Liver (tissue), 3 donors: ENCODE measurements around the gene DOCK11.

Source experiments
- FOXA1 ChIP-seq: IDR thresholded peaks from 2 replicates; pipeline ENCODE4 v1.6.1; 2016; ENCODE audit warnings: antibody characterized with exemption
- HNF4A ChIP-seq, 2 donors: conservative IDR thresholded peaks; 2 replicates each; pipeline ENCODE4 v1.6.1; 2016; ENCODE audit warnings: antibody characterized with exemption in 2 of 2, mild to moderate bottlenecking in 2 of 2
- NR2F2 ChIP-seq: IDR thresholded peaks from 2 replicates; pipeline ENCODE4 v1.6.1; 2016; ENCODE audit warnings: antibody characterized with exemption
- RAD21 ChIP-seq, 2 donors: IDR thresholded peaks; 2 replicates each; pipeline ENCODE4 v1.6.1; 2016; ENCODE audit warnings: antibody characterized with exemption in 2 of 2, mild to moderate bottlenecking in 2 of 2
- SP1 ChIP-seq: IDR thresholded peaks from 2 replicates; pipeline ENCODE4 v1.6.1; 2018; ENCODE audit warnings: antibody characterized with exemption, mild to moderate bottlenecking
- YY1 ChIP-seq: IDR thresholded peaks from 2 replicates; pipeline ENCODE4 v1.6.1; 2016; ENCODE audit warnings: antibody characterized with exemption, mild to moderate bottlenecking
- TF ChIP-seq, protein P1 (sequence below): fragments of 150-350 bp; IDR thresholded peaks from 2 replicates; pipeline ENCODE4 v1.5.1; 2017; ENCODE audit warnings: improper control_type of control experiment, low read depth, low read length; ENCODE audit not compliant: missing input control
- TF ChIP-seq, protein P2 (sequence below): IDR thresholded peaks from 2 replicates; pipeline ENCODE4 v1.6.1; 2016; ENCODE audit warnings: antibody characterized with exemption
- TF ChIP-seq, protein P3 (sequence below): IDR thresholded peaks from 2 replicates; pipeline ENCODE4 v1.6.1; 2016; ENCODE audit warnings: antibody characterized with exemption, mild to moderate bottlenecking
- donor health status: healthy.
- donor health status: healthy.

DNA sequence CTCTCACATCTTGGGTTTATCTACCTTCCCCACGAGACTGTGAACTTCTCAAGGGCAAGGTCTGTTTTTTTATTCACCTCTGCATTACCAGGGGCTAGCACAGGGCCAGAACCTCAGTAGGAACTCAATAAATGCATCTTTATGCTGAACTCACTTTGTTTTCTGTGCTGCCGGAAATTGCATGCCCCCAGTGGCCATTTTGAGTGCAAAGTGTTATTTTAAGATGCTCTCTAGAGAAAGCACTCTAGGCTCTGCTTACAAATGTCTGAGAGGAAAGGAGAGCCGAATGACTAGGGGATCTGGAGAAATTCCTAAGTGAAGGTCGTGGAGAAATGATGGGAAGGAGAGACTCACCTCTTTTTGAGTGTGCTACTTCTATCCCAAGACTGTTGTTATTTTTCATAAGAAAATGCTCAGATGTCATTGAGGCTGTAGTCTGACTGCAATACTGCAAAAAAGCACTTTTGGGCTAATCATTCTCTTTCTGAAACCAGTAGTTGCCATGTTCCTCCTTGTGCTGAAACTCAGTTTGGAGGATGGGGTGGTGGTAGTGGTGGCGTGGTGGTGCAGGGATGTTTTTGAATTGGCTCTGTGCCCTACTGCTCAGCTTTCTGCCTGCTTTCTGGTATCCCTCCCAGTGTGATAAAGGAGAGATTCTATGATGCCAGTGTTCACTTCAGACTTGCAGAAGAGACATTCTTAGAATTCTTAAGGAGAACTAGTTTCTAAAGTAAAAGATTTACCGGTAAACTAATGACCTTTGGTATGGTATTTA lies 41.3 kb downstream of the DOCK11 start:
- TF ChIP-seq, protein P1, sequence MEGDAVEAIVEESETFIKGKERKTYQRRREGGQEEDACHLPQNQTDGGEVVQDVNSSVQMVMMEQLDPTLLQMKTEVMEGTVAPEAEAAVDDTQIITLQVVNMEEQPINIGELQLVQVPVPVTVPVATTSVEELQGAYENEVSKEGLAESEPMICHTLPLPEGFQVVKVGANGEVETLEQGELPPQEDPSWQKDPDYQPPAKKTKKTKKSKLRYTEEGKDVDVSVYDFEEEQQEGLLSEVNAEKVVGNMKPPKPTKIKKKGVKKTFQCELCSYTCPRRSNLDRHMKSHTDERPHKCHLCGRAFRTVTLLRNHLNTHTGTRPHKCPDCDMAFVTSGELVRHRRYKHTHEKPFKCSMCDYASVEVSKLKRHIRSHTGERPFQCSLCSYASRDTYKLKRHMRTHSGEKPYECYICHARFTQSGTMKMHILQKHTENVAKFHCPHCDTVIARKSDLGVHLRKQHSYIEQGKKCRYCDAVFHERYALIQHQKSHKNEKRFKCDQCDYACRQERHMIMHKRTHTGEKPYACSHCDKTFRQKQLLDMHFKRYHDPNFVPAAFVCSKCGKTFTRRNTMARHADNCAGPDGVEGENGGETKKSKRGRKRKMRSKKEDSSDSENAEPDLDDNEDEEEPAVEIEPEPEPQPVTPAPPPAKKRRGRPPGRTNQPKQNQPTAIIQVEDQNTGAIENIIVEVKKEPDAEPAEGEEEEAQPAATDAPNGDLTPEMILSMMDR: peak; percentile 14
- TF ChIP-seq HNF4A (conservative IDR thresholded peaks at IDR 0.05) (no peak), SP1 (no peak), YY1 (peak; percentile 56), NR2F2 (no peak), FOXA1 (no peak), RAD21 (IDR thresholded peaks at IDR 0.05) (peak in 1 of 2 donors; percentile 33)
- TF ChIP-seq, protein P2, sequence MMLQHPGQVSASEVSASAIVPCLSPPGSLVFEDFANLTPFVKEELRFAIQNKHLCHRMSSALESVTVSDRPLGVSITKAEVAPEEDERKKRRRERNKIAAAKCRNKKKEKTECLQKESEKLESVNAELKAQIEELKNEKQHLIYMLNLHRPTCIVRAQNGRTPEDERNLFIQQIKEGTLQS: no peak
- TF ChIP-seq, protein P3, sequence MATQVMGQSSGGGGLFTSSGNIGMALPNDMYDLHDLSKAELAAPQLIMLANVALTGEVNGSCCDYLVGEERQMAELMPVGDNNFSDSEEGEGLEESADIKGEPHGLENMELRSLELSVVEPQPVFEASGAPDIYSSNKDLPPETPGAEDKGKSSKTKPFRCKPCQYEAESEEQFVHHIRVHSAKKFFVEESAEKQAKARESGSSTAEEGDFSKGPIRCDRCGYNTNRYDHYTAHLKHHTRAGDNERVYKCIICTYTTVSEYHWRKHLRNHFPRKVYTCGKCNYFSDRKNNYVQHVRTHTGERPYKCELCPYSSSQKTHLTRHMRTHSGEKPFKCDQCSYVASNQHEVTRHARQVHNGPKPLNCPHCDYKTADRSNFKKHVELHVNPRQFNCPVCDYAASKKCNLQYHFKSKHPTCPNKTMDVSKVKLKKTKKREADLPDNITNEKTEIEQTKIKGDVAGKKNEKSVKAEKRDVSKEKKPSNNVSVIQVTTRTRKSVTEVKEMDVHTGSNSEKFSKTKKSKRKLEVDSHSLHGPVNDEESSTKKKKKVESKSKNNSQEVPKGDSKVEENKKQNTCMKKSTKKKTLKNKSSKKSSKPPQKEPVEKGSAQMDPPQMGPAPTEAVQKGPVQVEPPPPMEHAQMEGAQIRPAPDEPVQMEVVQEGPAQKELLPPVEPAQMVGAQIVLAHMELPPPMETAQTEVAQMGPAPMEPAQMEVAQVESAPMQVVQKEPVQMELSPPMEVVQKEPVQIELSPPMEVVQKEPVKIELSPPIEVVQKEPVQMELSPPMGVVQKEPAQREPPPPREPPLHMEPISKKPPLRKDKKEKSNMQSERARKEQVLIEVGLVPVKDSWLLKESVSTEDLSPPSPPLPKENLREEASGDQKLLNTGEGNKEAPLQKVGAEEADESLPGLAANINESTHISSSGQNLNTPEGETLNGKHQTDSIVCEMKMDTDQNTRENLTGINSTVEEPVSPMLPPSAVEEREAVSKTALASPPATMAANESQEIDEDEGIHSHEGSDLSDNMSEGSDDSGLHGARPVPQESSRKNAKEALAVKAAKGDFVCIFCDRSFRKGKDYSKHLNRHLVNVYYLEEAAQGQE: no peak
